Epidermal melanocyte (primary cell): Measurements from ENCODE around the gene PER2.
"Not testable (repeated sequence)": the region's sequence is repeated elsewhere in the genome, so short reads cannot be mapped to it uniquely, and the experiment has no call there.

Source experiments
- DNase-seq: peaks from one replicate; pipeline ENCODE4 v3.0.0; 2011; ENCODE audit warnings: low spot score; ENCODE audit not compliant: insufficient read length

Gene PER2

GRCh38 chr2:238286987-238287736, 1.2 kb downstream of the PER2 start:
- no peak for DNase-seq

- no peak for DNase-seq
Observed at GRCh38 chr2:238286551-238286950, 1.9 kb downstream of the PER2 start.

DNA sequence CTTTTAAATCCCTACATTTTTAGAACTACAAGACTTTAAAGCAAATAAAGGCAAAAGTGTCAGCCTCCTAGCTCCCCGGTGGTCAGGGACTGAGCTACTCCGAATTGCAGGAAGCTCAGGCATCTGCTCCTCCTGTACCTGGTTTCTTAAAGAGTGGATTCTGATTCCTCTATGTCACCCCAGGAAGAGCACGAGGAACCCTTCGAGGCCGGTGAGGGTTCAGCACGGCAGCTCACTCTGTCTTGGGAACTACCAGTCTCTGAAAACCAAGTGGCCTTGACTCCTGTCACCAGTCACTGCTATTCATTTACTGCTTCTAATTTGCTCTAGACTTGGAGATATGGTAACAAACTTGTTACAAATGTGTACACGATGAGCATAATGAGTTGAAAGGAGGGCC, 2.3 kb downstream of the PER2 start:
- DNase-seq: no peak

DNA sequence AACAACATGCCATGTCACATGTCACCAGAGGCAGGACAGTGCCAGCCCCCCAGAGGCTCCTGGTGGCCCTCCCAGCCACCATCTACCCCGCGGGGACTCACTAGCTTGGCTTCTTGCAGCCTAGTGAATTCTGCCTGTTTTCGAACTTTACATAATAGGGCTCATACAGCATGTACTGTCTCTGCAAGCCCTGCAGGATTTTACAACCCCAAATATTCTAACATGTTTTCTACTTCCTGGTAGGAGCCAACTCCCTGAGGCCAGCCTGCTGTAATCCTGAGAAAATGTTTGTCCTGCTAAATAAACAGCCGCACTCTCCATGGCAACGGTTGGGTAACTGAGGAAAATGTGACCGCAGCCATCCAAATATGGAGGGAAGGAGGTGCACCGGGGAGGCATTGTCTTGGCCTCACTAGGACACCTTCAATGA, 2.7 kb downstream of the PER2 start:
- DNase-seq: peak; percentile 91

GRCh38 chr2:238284802-238285515, 3.5 kb downstream of the PER2 start:
- DNase-seq: no peak

DNA sequence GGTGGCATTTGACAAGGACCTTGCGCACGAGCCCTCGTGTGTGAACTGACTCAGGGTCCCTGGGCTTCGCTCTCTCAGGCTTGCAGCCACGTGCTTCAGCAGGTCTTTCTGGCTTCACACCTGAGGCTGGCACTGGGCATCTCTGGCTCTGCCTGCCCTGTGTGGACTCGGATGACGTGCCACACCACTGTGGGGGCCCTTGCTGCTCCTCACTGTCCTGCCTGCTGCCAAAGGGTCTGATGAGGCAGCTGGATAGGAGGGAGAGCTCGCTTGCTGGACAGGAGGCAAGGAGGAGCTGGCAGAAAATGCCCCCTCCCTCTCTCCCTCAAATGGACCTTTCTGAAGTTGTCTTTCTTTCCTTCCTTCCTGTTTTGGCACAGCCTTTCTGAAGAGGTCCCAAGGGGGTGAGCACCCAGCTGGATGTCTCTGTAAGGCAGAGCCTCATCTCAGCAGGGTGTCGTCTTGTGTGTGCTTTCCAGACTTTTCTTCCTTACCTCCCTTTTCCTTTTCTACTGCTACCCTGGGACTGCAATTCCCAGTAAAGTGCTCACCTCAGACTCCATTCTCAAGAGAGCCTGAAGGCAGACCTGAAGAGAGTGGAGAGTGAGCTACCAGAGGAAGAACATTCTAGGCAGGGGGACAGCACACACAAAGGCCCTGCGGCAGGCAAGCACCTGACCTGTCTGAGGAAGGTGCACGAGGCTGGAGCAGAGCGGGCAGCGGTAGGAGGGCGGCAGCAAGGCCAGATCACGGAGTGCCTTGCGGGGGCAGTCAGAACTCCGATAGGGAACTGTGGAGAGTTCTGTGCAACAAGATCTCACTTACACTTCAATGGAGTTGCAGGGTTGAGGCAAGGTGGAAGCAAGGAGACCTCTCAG, 5.3 kb downstream of the PER2 start:
- DNase-seq: no peak

GRCh38 chr2:238281826-238282480, 6.5 kb downstream of the PER2 start:
- DNase-seq: no peak

DNA sequence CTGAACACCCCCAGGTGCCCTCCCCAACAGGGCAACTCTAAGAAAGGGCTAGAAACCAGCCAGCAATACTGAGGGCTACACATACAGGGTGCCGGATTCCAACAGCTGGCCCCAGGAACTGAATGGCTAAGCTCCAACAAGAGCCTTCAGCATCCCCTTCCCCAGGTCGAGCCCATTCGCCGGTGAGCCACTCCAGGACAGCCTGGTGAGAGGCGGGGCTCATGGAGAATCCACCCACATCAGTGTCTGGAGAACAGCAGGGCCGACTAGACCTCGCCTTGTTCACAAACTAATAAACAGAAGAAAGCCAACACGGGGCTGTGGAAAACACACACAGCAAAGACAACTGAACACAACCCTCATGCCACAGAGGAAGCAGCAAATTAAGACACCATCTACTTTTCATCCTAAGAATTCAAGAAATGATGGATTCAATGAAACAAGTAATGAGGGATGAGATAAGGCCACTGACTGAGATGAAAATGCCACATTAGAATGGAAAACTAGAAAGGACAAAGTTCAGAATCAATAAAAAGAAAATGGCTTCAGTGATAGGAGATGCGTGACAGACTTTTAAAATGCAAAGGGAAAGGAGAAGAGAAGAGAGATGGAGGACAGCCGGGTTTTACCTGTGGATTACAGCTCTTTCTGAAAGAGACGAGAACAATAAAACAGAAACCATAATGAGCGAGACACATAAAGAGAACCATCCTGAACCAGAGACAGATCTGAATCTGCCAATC, 8.2 kb downstream of the PER2 start:
- DNase-seq: no peak

- no peak for DNase-seq
Observed at GRCh38 chr2:238279324-238279682, 9.1 kb downstream of the PER2 start.

DNA sequence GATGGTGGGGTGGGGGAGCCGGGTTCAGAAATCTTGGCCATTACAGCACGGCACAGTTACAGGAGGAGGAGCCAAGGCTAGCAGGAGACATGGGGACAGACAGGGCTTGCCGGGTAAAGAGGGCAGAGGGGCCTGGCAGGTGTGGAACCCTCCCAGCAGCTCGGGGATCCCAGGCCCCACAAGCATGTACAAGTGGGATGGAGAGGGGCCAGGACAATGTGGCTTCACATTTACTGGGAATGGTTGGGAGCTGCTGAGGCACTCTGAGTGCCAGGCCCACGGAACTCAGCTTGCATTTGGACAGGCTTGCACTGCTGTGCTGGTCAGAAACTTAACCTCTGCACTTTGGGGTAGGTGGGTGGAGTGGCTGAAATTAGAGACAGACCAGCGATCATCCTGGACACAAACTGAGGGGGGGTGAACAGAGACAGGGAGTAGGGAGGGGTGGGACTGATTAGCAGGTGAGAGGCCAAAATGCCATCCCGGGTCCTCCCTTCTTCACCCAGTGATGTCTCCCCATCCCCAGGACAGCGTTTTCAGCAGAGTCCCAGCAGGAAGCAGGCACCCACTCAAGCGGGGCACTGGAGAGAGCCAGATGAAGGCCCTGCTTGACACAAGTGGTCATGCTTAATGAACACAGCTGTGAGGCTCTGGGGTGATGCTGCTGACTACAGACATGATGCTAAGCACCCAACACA, 9.6 kb downstream of the PER2 start:
- no peak for DNase-seq

GRCh38 chr2:238277695-238278094, 10.7 kb downstream of the PER2 start:
- DNase-seq: no peak

DNA sequence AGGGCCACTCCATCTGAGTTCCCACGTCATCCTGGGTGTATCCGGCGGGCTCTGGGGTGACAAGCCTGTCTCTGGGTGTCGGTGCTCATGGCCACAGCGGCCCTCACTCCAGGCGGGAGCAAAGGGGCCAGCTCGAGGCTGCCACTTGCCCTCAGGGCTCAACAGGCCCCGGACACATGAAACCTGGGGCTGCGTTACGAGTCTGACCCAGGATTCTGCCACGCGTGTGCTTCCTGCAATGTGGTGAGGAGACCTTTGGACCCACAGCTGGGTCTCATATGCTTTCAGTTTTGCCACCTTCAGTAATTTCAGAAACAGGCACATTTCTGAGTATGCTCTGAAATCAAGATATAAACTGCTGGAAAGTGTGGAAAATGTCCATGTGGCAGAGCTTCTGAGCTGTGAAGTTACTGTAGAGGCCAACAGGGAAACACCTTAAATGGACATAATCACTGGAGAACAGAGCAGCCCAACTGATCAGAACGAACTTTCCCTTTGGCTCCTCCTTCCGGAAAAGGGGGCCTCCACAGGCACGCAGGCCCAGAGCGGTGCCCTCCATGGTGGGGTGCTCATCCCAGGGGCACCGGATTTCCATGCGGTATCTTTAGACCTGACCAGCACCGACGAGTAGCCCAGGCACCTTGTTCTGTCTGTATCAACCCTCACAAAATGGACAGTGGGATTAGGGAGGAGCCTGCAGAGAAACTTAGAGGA, 14.1 kb downstream of the PER2 start:
- no peak for DNase-seq

DNA sequence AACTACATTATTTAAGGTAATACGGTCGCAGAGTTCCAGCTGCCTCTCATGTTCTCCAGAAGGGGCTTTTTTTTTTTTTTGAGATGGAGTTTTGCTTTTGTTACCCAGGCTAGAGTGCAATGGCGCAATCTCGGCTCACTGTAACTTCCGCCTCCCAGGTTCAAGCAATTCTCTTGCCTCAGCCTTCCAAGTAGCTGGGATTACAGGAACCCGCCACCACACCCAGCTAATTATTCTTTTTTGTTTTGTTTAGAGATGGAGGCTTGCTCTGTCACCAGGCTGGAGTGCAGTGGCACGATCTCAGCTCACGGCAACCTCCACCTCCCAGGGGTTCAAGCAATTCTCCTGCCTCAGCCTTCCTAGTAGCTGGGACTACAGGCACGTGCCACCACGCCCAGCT, 15.0 kb downstream of the PER2 start:
- not testable (repeated sequence) for DNase-seq

GRCh38 chr2:238272156-238272555, 16.3 kb downstream of the PER2 start:
- no peak for DNase-seq

DNA sequence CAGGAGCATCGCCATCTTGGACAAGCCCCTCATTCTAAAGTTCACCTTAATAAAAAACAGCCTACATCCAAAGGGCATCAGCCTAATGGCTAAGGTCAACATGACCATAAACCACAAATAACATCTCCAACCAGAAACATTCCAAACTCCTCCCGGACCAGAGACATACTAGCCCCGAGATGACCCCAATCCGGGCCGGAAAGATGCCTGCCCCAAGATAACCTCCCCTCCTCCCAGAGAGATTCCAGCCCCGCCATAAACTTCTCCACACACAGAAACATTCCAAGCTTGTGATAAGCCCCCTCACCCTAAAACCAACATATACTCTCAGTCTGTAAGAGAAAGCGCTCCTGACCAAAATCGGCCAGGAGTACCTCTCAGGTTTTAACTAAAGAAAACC, 16.7 kb downstream of the PER2 start:
- DNase-seq: not testable (repeated sequence)

DNA sequence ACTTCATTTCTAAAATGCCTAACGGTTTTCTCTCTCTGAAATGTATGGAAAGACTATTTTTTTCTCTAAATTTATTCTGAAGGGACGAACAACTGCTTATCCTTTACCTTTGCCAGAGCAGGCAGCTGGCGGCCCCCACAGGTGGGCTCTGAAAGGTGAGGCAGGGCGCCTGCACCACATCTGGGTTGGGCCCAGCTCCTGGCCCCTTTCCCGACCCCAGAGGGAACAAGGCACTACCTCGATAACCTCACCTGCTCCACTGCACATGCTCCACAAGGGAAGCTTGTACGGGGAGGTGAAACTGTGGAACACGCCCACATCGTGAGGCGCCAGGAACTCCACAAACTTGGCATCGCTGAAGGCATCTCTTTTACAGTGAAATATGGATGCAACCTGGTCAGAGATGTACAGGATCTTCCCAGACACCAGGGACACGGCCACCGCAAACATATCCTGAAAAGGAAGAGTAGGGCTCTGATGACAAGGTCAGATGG, 17.3 kb downstream of the PER2 start:
- DNase-seq: no peak

DNA sequence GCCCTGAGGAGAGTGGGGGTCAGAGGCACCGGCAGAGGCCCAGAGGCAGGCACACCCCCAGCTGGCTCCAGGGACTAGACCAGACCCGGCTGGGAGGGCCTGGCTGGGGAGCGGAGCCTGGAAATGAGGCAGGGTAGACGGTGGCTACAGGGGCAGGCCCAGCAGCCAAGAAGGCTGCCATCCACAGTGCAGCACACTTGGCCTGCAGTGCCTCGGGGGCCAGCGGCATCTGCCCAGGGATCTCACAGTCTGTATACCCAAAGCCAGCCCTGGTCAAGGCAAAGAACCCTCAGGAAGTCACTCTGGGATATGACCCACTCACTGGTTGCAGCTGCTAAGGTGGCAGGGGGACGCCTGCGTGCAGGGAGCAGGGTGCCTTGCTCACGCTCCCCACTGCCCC, 17.8 kb downstream of the PER2 start:
- DNase-seq: no peak

- DNase-seq: no peak
Observed at GRCh38 chr2:238269741-238270140, 18.7 kb downstream of the PER2 start.

DNA sequence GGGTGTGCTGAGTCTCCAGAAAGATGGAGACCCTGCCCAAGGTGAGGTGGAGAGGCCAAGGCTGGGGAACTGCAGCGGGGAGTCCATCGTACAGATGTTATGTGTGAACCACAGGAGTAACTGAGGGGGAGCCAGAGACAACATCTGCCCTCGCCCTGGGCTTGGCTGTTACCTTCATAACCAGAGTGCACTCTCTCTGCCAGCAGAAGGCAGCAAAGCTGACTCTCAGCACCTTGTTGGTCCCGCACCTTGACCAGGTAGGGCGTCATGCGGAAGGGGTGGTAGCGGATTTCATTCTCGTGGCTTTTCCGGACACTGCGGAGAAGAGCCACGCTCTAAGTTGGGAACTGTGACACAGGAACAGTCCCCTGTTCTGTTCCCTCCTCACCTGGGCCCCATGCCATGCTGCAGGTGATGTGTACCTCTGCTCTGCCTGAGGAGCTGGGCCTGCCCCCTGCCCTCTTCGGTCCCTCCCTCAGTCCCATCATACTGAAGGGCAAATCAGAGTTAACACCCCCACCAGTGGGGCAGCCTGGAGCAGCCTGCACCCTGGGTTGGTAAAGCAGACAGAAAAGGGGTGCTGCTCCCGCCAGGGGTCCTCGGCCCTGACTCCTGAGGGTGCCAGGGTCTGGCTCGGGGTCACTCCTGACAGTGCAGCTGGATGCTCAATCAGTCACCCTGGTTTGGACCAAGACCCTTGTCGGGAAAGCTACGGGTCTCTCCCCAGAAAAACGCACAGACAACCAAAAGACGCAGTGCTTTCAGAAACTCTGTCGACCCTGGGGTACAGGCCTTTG, 20.3 kb downstream of the PER2 start:
- no peak for DNase-seq
